Activated CD8-positive, alpha-beta T cell treated with anti-CD3 and anti-CD28 coated beads for 36 hours (primary cell): Measurements from ENCODE around the gene FANCC. TPM values are rescaled to one million over a fixed set of nuclear protein-coding genes. Genes with fewer than 3 reads are reported as not detected.

ENCODE experiments used
- ATAC-seq: fragments of 200-7000 bp; cut with Tn5 transposase; one replicate; pipeline ENCODE4 v1.10.0; 2021; ENCODE audit warnings: mild to moderate bottlenecking, moderate library complexity
- CTCF ChIA-PET: fragments of 350-600 bp; sonication (Branson Sonifier 250); formaldehyde crosslinking; loops from one replicate; lab custom pipeline; 2021; ENCODE audit warnings: antibody characterized with exemption; lab: Charles Lee
- POLR2A ChIA-PET: fragments of 350-600 bp; sonication (Branson Sonifier 250); formaldehyde crosslinking; loops from one replicate; lab custom pipeline; 2021; ENCODE audit warnings: antibody characterized with exemption; lab: Charles Lee
- DNase-seq: peaks from one replicate; pipeline ENCODE4 v3.0.0-alpha.2; 2020
- H3K27ac Mint-ChIP-seq: one replicate; pipeline ENCODE4 v1.8.0; 2021; ENCODE audit warnings: mild to moderate bottlenecking, mixed read lengths
- H3K27me3 Mint-ChIP-seq: one replicate; pipeline ENCODE4 v1.8.0; 2021; ENCODE audit warnings: mixed read lengths
- H3K36me3 Mint-ChIP-seq: one replicate; pipeline ENCODE4 v1.8.0; 2021; ENCODE audit warnings: low read depth, mixed read lengths
- H3K4me1 Mint-ChIP-seq: one replicate; pipeline ENCODE4 v1.8.0; 2021; ENCODE audit warnings: low read depth, mixed read lengths
- H3K4me3 Mint-ChIP-seq: one replicate; pipeline ENCODE4 v1.8.0; 2021; ENCODE audit warnings: mild to moderate bottlenecking, moderate library complexity, mixed read lengths
- H3K9me3 Mint-ChIP-seq: one replicate; pipeline ENCODE4 v1.8.0; 2021; ENCODE audit warnings: mixed read lengths
- intact Hi-C: fragments of 100-400 bp; cut with micrococcal nuclease; formaldehyde crosslinking; loops from one replicate; pipeline ENCODE4 v1.10.0; 2022
- total RNA-seq, 2 experiments: library from RNA; stranded (reverse); gene quantifications; one replicate each; pipeline ENCODE4 v1.2.3, GENCODE V29; 2021
- TF ChIP-seq, protein P1 (sequence below): fragments of 200-600 bp; IDR thresholded peaks from one replicate; pipeline ENCODE4 v1.8.0; 2022; ENCODE audit warnings: antibody characterized with exemption, mild to moderate bottlenecking

Gene FANCC
- total RNA-seq, 2 experiments from 2014 or later = 11.5 to 12.4 TPM

DNA sequence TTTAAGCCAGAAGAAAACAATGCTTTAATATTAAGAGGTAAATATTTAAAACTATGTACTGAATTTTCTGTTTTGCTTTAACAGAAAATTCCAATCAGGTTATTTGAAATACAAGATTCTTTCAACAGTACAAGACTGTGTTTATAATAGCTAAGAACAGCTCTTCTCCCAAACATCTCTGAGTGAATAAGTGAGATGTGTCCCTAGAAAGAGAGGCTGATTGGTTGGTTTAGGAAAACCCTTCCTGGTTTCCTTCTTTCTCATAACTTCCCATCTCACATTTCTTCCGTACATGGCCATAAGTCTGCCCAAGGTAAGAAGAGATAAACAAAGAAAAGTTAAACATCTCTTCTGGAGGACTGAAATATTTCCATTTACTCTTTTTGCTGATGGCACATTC lies 145.9 kb downstream of the FANCC start:
- ATAC-seq (no peak), DNase-seq (no peak)
- Mint-ChIP-seq H3K36me3 (peaks cover 23% of the 10 kb centered on the region), H3K4me3 (no peak overlapping the region), H3K4me1 (peaks cover 18% of the 10 kb centered on the region), H3K27me3 (no peaks in the 10 kb centered on the region), H3K27ac (peak overlapping the region; percentile 57), H3K9me3 (peaks cover 4% of the 10 kb centered on the region)
- intact Hi-C loops = no loop called here
- ChIA-PET CTCF (interaction anchor here (0.9 kb wide), 1 partner anchor 164 kb away, joined by 3 read pairs; no protein-coding TSS in a partner anchor), POLR2A (interaction anchor here (0.6 kb wide), 1 partner anchor 606 kb away, joined by 3 read pairs; no protein-coding TSS in a partner anchor)
- TF ChIP-seq, protein P1, sequence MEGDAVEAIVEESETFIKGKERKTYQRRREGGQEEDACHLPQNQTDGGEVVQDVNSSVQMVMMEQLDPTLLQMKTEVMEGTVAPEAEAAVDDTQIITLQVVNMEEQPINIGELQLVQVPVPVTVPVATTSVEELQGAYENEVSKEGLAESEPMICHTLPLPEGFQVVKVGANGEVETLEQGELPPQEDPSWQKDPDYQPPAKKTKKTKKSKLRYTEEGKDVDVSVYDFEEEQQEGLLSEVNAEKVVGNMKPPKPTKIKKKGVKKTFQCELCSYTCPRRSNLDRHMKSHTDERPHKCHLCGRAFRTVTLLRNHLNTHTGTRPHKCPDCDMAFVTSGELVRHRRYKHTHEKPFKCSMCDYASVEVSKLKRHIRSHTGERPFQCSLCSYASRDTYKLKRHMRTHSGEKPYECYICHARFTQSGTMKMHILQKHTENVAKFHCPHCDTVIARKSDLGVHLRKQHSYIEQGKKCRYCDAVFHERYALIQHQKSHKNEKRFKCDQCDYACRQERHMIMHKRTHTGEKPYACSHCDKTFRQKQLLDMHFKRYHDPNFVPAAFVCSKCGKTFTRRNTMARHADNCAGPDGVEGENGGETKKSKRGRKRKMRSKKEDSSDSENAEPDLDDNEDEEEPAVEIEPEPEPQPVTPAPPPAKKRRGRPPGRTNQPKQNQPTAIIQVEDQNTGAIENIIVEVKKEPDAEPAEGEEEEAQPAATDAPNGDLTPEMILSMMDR = no peak

DNA sequence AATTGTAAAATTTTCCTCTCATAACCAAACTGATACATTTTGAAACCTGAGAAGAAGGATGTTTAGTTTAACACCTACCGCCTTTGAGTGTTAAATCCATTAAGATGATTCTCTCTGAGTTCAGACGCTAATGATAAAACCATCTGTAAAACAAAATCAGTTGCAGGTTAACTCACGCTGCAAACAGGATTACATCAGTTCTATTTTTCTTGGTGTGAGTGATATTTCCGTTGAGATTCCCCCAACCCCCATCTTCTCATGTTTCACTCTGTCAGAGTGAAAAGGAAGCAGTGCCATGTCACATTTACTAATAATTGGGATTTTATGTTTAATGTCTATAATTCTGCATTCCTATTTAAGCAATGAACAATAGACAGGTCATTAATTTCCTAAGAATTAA lies 146.5 kb downstream of the FANCC start:
- POLR2A ChIA-PET = no interaction called here
- CTCF ChIA-PET = interaction anchor here (0.9 kb wide), 1 partner anchor 165 kb away, joined by 3 read pairs; no protein-coding TSS in a partner anchor
- peak overlapping the region; percentile 78 for H3K27ac Mint-ChIP-seq

DNA sequence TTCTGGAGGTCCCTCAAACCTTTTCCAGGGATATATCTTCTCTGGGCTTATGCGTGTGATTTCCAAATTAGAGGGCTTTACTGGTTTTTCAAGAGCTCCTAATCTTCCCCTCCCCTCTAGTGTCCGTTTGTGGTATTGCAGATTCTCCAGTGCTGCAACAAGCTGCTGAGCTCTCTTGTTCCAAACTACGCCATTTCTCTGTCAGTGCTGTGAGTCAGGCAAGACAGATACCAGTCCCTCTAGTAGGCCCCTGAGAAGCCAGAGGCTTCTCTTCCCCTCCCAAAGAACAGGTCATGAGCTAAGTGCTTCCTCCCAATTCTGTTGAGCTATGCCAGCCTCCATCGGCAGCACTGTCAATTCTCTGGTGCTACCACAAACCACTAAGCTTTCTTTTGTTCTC lies 149.5 kb downstream of the FANCC start:
- ATAC-seq = peak; percentile 83
- no peak overlapping the region for H3K4me3 Mint-ChIP-seq
- POLR2A ChIA-PET = interaction anchor here (0.6 kb wide), 1 partner anchor 824 kb away, joined by 3 read pairs; no protein-coding TSS in a partner anchor
- H3K36me3 Mint-ChIP-seq = peaks cover 26% of the 10 kb centered on the region
- no peaks in the 10 kb centered on the region for H3K27me3 Mint-ChIP-seq
- intact Hi-C loops = no loop called here
- CTCF ChIA-PET = interaction anchor here (0.6 to 2.2 kb wide), 26 partner anchors 8 to 487 kb away, joined by 3 to 27 read pairs (median 4); no protein-coding TSS in a partner anchor
- H3K27ac Mint-ChIP-seq = no peak overlapping the region
- H3K4me1 Mint-ChIP-seq = peaks cover 18% of the 10 kb centered on the region
- TF ChIP-seq, protein P1 = peak; percentile 85
- H3K9me3 Mint-ChIP-seq = peaks cover 4% of the 10 kb centered on the region
- DNase-seq = peak; percentile 77

More for the DNA sequence above, 146.5 kb downstream of the FANCC start:
- ATAC-seq (peak; percentile 69), DNase-seq (peak; percentile 11)
- TF ChIP-seq, protein P1 = no peak
- Mint-ChIP-seq H3K4me3 (no peak overlapping the region), H3K27me3 (no peaks in the 10 kb centered on the region), H3K9me3 (peaks cover 4% of the 10 kb centered on the region), H3K36me3 (peaks cover 23% of the 10 kb centered on the region), H3K4me1 (peaks cover 18% of the 10 kb centered on the region)
- intact Hi-C loops = no loop called here

DNA sequence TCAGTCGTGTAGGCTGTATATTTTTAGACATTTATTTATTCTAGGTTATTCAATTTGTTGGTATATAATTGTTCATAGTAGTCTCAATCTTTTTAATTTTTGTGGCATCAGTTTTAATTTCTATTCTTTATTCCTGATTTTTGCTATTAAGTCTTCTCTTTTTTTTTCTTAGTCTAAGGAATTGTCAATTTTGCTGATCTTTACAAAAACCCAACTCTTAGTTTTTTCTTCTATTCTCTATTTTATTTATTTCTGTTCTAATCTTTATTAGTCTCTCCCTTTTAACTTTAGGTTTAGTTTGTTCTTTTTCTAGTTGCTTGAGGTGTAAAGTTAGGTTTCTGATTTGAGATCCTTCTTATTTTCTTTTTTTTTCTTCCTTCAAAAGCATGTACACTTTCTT lies 152.5 kb downstream of the FANCC start:
- intact Hi-C loops = no loop called here
- H3K4me3 Mint-ChIP-seq = no peak overlapping the region
- CTCF ChIA-PET = no interaction called here
- DNase-seq (no peak), ATAC-seq (no peak)
- H3K9me3 Mint-ChIP-seq = peaks cover 4% of the 10 kb centered on the region
- H3K27me3 Mint-ChIP-seq = no peaks in the 10 kb centered on the region
- H3K36me3 Mint-ChIP-seq = peaks cover 31% of the 10 kb centered on the region
- peaks cover 4% of the 10 kb centered on the region for H3K4me1 Mint-ChIP-seq
- POLR2A ChIA-PET = no interaction called here
- TF ChIP-seq, protein P1 = no peak
- H3K27ac Mint-ChIP-seq = no peak overlapping the region

DNA sequence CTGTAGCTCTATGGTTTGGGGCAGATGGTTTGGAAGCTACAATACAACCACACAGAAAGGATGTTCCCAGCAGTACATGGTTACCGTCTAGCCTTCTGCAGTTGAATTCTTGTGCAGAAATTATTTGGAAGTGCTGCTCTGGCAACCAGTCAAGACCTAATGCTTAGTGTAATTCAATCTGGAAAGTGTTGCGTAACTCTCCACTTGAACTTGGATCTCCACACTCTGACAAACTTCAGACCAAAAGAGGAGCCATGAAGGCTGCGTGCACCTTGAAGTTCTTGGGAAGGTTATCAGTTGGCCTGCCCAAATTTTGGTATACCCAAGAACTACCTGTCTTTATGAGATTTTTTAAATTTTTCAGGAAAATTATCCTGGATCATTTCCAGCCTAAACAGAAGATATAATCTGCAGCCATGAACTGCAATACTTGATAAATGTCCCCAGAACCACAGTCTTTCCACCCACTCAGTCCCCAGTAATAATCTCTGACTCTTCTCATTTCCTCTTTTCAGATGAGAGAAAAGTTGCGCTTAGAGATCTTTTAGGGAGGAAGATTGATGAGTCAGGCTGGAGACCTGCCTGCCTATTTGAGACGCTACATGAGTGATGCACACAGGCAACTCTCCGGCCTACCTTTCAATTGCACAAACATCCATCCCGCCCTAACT lies 159.9 kb downstream of the FANCC start:
- Mint-ChIP-seq H3K27ac (no peak overlapping the region), H3K27me3 (no peaks in the 10 kb centered on the region), H3K9me3 (no peaks in the 10 kb centered on the region), H3K4me1 (peaks cover 11% of the 10 kb centered on the region), H3K4me3 (no peak overlapping the region), H3K36me3 (peaks cover 11% of the 10 kb centered on the region)
- DNase-seq = no peak
- no peak for ATAC-seq
- ChIA-PET CTCF (interaction anchor here (0.8 to 4.5 kb wide), 3 partner anchors 10 to 29 kb away, joined by 3 to 27 read pairs (median 4); no protein-coding TSS in a partner anchor), POLR2A (no interaction called here)
- intact Hi-C loops = no loop called here
- TF ChIP-seq, protein P1 = no peak
